NOMO-1 treated with dmso at 0.1 percent for 144 hours (cell line): ENCODE results near the gene DLGAP4.

ENCODE experiments used
- DNase-seq: peaks from one replicate; lab custom pipeline; 2025; ENCODE audit not compliant: unreplicated experiment; lab: John Stamatoyannopoulos, UW

DLGAP4 gene

GRCh38 chr20:36305602-36306551, at the start of gene DLGAP4:
Gene DLGAP4 (plus strand): TSS chr20:36306339. CDS start chr20:36431718, 125,379 bp downstream.
- DNase-seq: no peak

GRCh38 chr20:36259177-36260061, 46.7 kb upstream of the DLGAP4 start:
- no peak for DNase-seq

- no peak for DNase-seq
Observed at GRCh38 chr20:36260316-36260715, 45.8 kb upstream of the DLGAP4 start.

GRCh38 chr20:36261389-36262105, 44.6 kb upstream of the DLGAP4 start:
- no peak for DNase-seq

- no peak for DNase-seq
Observed at GRCh38 chr20:36262440-36262839, 43.7 kb upstream of the DLGAP4 start.

- no peak for DNase-seq
Observed at GRCh38 chr20:36264426-36265246, 41.5 kb upstream of the DLGAP4 start.

GRCh38 chr20:36266189-36266588, 40.0 kb upstream of the DLGAP4 start:
- DNase-seq: no peak

- DNase-seq: no peak
Observed at GRCh38 chr20:36267605-36268381, 38.3 kb upstream of the DLGAP4 start.

GRCh38 chr20:36268440-36269342, 37.4 kb upstream of the DLGAP4 start:
- no peak for DNase-seq

- no peak for DNase-seq
Observed at GRCh38 chr20:36269507-36269906, 36.6 kb upstream of the DLGAP4 start.

GRCh38 chr20:36270744-36271638, 35.1 kb upstream of the DLGAP4 start:
- no peak for DNase-seq

- DNase-seq: no peak
Observed at GRCh38 chr20:36271639-36272546, 34.2 kb upstream of the DLGAP4 start.

GRCh38 chr20:36272547-36273220, 33.5 kb upstream of the DLGAP4 start:
- DNase-seq: no peak

GRCh38 chr20:36273414-36274180, 32.5 kb upstream of the DLGAP4 start:
- no peak for DNase-seq

GRCh38 chr20:36274181-36274841, 31.8 kb upstream of the DLGAP4 start:
- no peak for DNase-seq
